GM19455 (cell line): Measurements from ENCODE around the gene ARAP3.

Experiments used
- ATAC-seq: cut with Tn5 transposase; IDR thresholded peaks from one replicate; pipeline ENCODE4 v1.9.1; 2021; ENCODE audit not compliant: unreplicated experiment

ARAP3 gene

GRCh38 chr5:141672071-141672840, 9.8 kb downstream of the ARAP3 start:
- ATAC-seq, result no peak

- ATAC-seq, result no peak
Measured at GRCh38 chr5:141669520-141669919, 12.5 kb downstream of the ARAP3 start.

- no peak for ATAC-seq
Measured at GRCh38 chr5:141668601-141669265, 13.3 kb downstream of the ARAP3 start.

- ATAC-seq, result no peak
Measured at GRCh38 chr5:141665995-141666940, 15.8 kb downstream of the ARAP3 start.

GRCh38 chr5:141664733-141665461, 17.1 kb downstream of the ARAP3 start:
- ATAC-seq, result peak; percentile 91

GRCh38 chr5:141663506-141663905, 18.5 kb downstream of the ARAP3 start:
- no peak for ATAC-seq

GRCh38 chr5:141662028-141662427, 20.0 kb downstream of the ARAP3 start:
- no peak for ATAC-seq

GRCh38 chr5:141657937-141658545, 24.0 kb downstream of the ARAP3 start:
- ATAC-seq, result no peak

- ATAC-seq, result no peak
Measured at GRCh38 chr5:141657404-141657803, 24.6 kb downstream of the ARAP3 start.

GRCh38 chr5:141656396-141656795, 25.6 kb downstream of the ARAP3 start:
- ATAC-seq, result no peak

GRCh38 chr5:141655020-141655419, 27.0 kb downstream of the ARAP3 start:
- no peak for ATAC-seq

- no peak for ATAC-seq
Measured at GRCh38 chr5:141654298-141654697, 27.7 kb downstream of the ARAP3 start.

GRCh38 chr5:141651728-141652105, 30.3 kb downstream of the ARAP3 start:
- no peak for ATAC-seq

GRCh38 chr5:141650851-141651727, 30.9 kb downstream of the ARAP3 start, which contains the start of gene FCHSD1:
Gene FCHSD1, minus strand, starts transcription at chr5:141651418. Its CDS starts 50 bp downstream, at chr5:141651368.
- peak; percentile 95 for ATAC-seq

GRCh38 chr5:141649972-141650371, 32.1 kb downstream of the ARAP3 start:
- ATAC-seq, result no peak

GRCh38 chr5:141649056-141649688, 32.9 kb downstream of the ARAP3 start:
- no peak for ATAC-seq

- no peak for ATAC-seq
Measured at GRCh38 chr5:141647851-141648250, 34.2 kb downstream of the ARAP3 start.

- no peak for ATAC-seq
Measured at GRCh38 chr5:141647242-141647641, 34.8 kb downstream of the ARAP3 start.

GRCh38 chr5:141646026-141646425, 36.0 kb downstream of the ARAP3 start:
- ATAC-seq, result no peak
